Measurements from ENCODE around the gene EIF3I. TPM values are rescaled to one million over a fixed set of nuclear protein-coding genes. Genes with fewer than 3 reads are reported as not detected.

The EIF3I gene
- total RNA-seq, 4 donors from 2014 or later: 98.8 to 211 (median 178) TPM

- peak in 1 of 2 donors; percentile 11 for TF ChIP-seq POLR2A (IDR thresholded peaks at IDR 0.05)
- no peak for TF ChIP-seq CTCF (IDR thresholded peaks at IDR 0.05)
- 4% methylated on average over 20 of the region's 77 CpGs for WGBS
Measured at GRCh38 chr1:32205401-32206370, 16.5 kb upstream of the EIF3I start, which contains the start of gene IQCC. TSS of gene IQCC (plus strand) at chr1:32205671. CDS start at chr1:32205682, 11 bp downstream.

GRCh38 chr1:32208469-32208868 lies 13.7 kb upstream of the EIF3I start:
- WGBS: 90% methylated on average over 6 of the region's 6 CpGs
- H3K4me1 ChIP-seq: peaks cover 23% of the 10 kb centered on the region
- no peak overlapping the region for H3K4me3 ChIP-seq
- H3K36me3 ChIP-seq: peaks cover 6% of the 10 kb centered on the region
- no peak for DNase-seq (ENCODE audit: low spot score in 2 of 2)
- no peaks in the 10 kb centered on the region for H3K9me3 ChIP-seq
- TF ChIP-seq EP300 (IDR thresholded peaks at IDR 0.05) (no peak), POLR2AphosphoS5 (IDR thresholded peaks at IDR 0.05) (no peak), POLR2A (IDR thresholded peaks at IDR 0.05) (no peak), CTCF (IDR thresholded peaks at IDR 0.05) (no peak)
- H3K27me3 ChIP-seq: no peaks in the 10 kb centered on the region
- H3K27ac ChIP-seq: no peak overlapping the region

More at GRCh38 chr1:32205401-32206370, 16.5 kb upstream of the EIF3I start, which contains the start of gene IQCC:
- Histone ChIP-seq H3K36me3 (no peaks in the 10 kb centered on the region), H3K4me1 (peaks cover 41% of the 10 kb centered on the region), H3K4me3 (peak within 1 kb of the TSS; percentile 72), H3K27ac (peak within 1 kb of the TSS; percentile 13), H3K9me3 (no peaks in the 10 kb centered on the region), H3K27me3 (no peaks in the 10 kb centered on the region)
- peak; percentile 91 to 92 for DNase-seq (ENCODE audit: low spot score in 2 of 2)

GRCh38 chr1:32208891-32209328 lies 13.3 kb upstream of the EIF3I start, which contains the start of gene DCDC2B:
TSS of gene DCDC2B (plus strand) at chr1:32209089. CDS start at chr1:32209094, 5 bp downstream.
- no peaks in the 10 kb centered on the region for H3K9me3 ChIP-seq
- no peak within 1 kb of the TSS for H3K27ac ChIP-seq
- no CpG with 5 or more reads among the region's 5 CpGs for WGBS
- peaks cover 6% of the 10 kb centered on the region for H3K36me3 ChIP-seq
- TF ChIP-seq CTCF (IDR thresholded peaks at IDR 0.05) (no peak), POLR2AphosphoS5 (IDR thresholded peaks at IDR 0.05) (no peak), POLR2A (IDR thresholded peaks at IDR 0.05) (no peak), EP300 (IDR thresholded peaks at IDR 0.05) (no peak)
- no peak within 1 kb of the TSS for H3K4me3 ChIP-seq
- H3K27me3 ChIP-seq: no peaks in the 10 kb centered on the region
- H3K4me1 ChIP-seq: peaks cover 23% of the 10 kb centered on the region
- peak in 1 of 2 donors; percentile 71 for DNase-seq (ENCODE audit: low spot score in 2 of 2)

- Histone ChIP-seq H3K4me3 (no peak overlapping the region), H3K9me3 (no peaks in the 10 kb centered on the region), H3K27ac (no peak overlapping the region), H3K27me3 (no peaks in the 10 kb centered on the region), H3K36me3 (peaks cover 40% of the 10 kb centered on the region), H3K4me1 (peaks cover 15% of the 10 kb centered on the region)
- DNase-seq (ENCODE audit: low spot score in 2 of 2): no peak
- WGBS: 71% methylated on average over 10 of the region's 10 CpGs
- TF ChIP-seq EP300 (IDR thresholded peaks at IDR 0.05) (no peak), CTCF (IDR thresholded peaks at IDR 0.05) (peak; percentile 37 to 73)
Measured at GRCh38 chr1:32215629-32216480, 6.4 kb upstream of the EIF3I start.
